Measurements from ENCODE around the gene NTHL1.

The NTHL1 gene

GRCh38 chr16:2048116-2048543 lies 496 bp upstream of the NTHL1 start:
- TF ChIP-seq ZFP30 (CRISPR knock-in tag; IDR thresholded peaks at IDR 0.05) (no peak), ISL1 (CRISPR knock-in tag; IDR thresholded peaks at IDR 0.05) (no peak)
- ATAC-seq, result peak; percentile 27

- TF ChIP-seq ZNF70 (CRISPR knock-in tag; IDR thresholded peaks at IDR 0.05), result no peak
- ATAC-seq, result peak; percentile 44
Observed at GRCh38 chr16:2046893-2047329, 723 bp downstream of the NTHL1 start.

GRCh38 chr16:2045965-2046892 lies 1.4 kb downstream of the NTHL1 start:
- ATAC-seq, result no peak
- no peak for TF ChIP-seq ZFP3 (CRISPR knock-in tag; IDR thresholded peaks at IDR 0.05)

- TF ChIP-seq ISL1 (CRISPR knock-in tag; IDR thresholded peaks at IDR 0.05) (no peak), CSDC2 (CRISPR knock-in tag; IDR thresholded peaks at IDR 0.05) (no peak), RARB (CRISPR knock-in tag; IDR thresholded peaks at IDR 0.05) (no peak), CSRNP3 (CRISPR knock-in tag; IDR thresholded peaks at IDR 0.05) (no peak), PPARA (CRISPR knock-in tag; IDR thresholded peaks at IDR 0.05; ENCODE audit: borderline replicate concordance) (no peak)
- ATAC-seq, result no peak
Observed at GRCh38 chr16:2044541-2044940, 3.1 kb downstream of the NTHL1 start.

GRCh38 chr16:2043667-2044451 lies 3.8 kb downstream of the NTHL1 start:
- ATAC-seq, result no peak
- no peak for TF ChIP-seq POU6F1 (CRISPR knock-in tag; IDR thresholded peaks at IDR 0.05; ENCODE audit: borderline replicate concordance, low read depth)
- TF ChIP-seq CSRNP3 (CRISPR knock-in tag; IDR thresholded peaks at IDR 0.05), result no peak

- no peak for ATAC-seq
- TF ChIP-seq ZNF8 (CRISPR knock-in tag; IDR thresholded peaks at IDR 0.05) (no peak), ESRRG (CRISPR knock-in tag; IDR thresholded peaks at IDR 0.05) (no peak), BACH2 (CRISPR knock-in tag; IDR thresholded peaks at IDR 0.05; ENCODE audit: borderline replicate concordance) (no peak), PPARA (CRISPR knock-in tag; IDR thresholded peaks at IDR 0.05; ENCODE audit: borderline replicate concordance) (no peak), CSDC2 (CRISPR knock-in tag; IDR thresholded peaks at IDR 0.05) (no peak), PATZ1 (CRISPR knock-in tag; IDR thresholded peaks at IDR 0.05; ENCODE audit: borderline replicate concordance) (no peak), POU6F1 (CRISPR knock-in tag; IDR thresholded peaks at IDR 0.05; ENCODE audit: borderline replicate concordance, low read depth) (no peak), TCF4 (CRISPR knock-in tag; IDR thresholded peaks at IDR 0.05; ENCODE audit: borderline replicate concordance) (no peak)
Observed at GRCh38 chr16:2042986-2043666, 4.5 kb downstream of the NTHL1 start.
